HG03159 (cell line): ENCODE measurements around the gene RNF217.
"Not testable (repeated sequence)": the region's sequence is repeated elsewhere in the genome, so short reads cannot be mapped to it uniquely, and the experiment has no call there.

ENCODE experiments used
- ATAC-seq: cut with Tn5 transposase; IDR thresholded peaks from one replicate; pipeline ENCODE4 v1.9.1; 2021; ENCODE audit warnings: mild to moderate bottlenecking, moderate library complexity; ENCODE audit not compliant: unreplicated experiment

RNF217 gene

DNA sequence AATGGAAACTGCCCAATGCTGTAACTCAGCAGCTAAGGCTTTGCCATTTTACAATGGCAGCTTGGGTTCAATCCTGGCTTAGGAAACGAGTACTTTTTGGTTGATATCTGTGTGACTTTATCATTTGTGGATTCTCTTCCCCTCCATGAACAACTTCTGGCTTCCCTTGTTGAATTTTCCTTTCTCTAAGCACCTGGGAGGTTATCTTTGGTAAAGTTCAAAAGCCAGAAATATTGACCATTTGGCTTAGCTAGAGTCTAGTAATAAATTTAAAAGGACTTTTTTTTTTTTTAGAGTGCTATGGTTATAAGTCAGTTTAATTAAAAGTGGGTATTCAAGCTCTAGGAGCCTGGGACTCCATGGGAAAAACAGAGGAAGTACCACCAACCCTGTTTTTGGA, 159.7 kb downstream of the RNF217 start:
- no peak for ATAC-seq

GRCh38 chr6:125123051-125123450, 160.8 kb downstream of the RNF217 start:
- no peak for ATAC-seq

DNA sequence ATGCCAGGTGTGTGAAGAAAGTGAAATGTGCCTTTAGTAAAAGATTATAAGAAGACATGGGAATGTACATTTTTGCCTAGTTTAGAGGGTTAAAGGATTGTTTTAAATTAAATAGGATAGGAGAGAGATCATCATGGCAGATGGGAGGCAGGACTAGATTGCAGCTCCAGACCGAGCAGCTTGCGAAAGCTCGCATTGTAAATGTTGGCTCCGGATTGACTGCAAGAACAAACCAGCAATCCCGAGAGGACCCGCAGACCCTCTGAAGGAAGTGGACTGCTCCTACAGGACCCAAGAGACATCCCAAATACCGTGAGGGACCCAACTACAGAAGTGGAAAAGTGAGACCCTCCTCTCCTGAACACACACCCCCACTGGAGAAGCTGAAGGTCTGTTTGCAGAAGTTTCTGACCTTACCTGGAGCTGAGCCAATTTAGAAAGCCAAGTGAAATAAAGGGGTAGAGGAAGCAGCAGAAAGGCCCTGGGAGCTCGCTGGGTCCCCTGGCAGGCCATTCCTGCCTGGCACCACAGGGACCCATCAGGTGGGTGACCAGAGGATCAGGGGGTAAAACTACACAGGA, 161.3 kb downstream of the RNF217 start:
- ATAC-seq = no peak

DNA sequence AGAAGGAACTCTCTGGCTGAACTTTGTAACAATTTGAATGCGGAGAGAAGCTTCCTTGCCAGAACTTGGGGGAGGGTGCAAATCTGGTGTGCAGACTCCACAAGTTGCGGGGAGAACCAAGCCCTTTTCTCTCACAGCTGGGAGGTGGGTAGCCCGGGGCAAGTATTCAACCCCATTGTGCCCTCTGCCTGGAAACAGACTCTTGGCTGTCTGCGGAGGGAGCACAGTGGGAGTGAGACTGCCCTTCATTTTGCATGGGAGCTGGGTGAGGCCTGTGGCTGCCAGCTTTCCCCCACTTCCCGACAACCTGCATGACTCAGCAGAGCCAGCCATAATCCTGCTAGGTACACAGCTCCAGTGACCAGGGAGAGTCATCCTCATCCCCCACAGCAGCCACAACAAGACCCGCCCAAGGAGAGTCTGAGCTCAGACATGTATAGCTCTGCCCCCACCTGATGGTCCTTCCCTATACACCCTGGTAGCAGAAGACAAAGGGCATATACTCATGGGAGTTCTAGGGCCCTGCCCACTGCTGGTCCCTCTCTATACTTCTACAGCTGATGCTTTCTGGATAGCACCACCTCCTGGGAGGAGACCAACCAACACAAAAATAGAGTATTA, 161.9 kb downstream of the RNF217 start:
- no peak for ATAC-seq

- ATAC-seq = not testable (repeated sequence)
Measured at GRCh38 chr6:125125856-125126255, 163.6 kb downstream of the RNF217 start.

DNA sequence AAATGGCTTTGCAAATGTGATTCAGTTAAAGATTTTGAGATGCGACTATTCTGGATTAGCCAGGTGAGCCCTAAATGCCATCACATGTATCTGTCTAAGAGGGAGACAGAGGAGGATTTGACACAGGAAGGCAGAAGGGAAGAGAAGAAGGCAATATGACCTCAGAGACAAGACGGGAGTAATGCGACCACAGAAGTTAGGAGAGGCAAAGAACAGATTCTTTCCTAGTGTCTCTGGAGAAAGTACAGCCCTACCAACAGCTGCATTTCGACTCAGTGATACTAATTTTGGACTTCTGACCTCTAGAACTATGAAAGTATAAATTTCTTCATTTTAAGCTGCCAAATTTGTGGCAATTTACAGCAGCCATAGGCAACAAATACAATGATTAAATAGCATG, 167.1 kb downstream of the RNF217 start:
- ATAC-seq = no peak

DNA sequence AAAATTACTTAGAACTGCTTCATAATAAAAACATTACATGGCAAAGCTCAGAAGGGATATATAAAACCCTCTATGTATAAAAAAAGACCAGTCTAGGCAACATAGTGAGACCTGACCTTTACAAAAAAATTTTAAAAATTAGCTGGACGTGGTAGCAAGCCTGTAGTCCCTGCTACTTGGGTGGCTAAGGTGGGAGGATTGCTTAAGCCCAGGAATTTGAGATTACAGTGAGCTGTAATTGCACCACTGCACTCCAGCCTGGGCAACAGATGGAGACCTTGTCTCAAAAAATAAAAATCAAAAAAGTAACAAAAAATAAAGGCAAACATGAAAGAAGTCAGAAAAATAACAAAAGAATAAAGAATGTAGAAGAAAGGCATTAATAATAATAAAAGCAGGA, 169.8 kb downstream of the RNF217 start:
- ATAC-seq = no peak

DNA sequence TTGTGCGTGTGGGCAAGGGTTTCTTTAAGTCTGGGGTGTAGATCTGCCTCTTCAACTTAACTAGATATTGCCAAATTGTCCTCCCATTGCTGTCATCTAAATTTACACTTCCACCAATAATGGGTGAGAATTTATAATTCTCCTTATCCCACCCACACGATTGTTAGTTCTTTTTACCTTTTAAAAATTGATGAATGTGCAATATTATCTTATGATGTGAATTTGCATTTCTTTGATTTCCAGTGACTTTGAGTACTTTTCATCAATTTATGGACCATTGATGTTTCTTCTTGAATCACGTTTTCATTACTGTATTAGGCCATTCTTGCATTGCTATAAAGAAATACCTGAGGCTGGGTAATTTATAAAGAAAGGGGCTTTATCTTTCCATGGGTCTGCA, 174.1 kb downstream of the RNF217 start:
- no peak for ATAC-seq

GRCh38 chr6:125138083-125138482, 175.8 kb downstream of the RNF217 start:
- ATAC-seq = no peak

DNA sequence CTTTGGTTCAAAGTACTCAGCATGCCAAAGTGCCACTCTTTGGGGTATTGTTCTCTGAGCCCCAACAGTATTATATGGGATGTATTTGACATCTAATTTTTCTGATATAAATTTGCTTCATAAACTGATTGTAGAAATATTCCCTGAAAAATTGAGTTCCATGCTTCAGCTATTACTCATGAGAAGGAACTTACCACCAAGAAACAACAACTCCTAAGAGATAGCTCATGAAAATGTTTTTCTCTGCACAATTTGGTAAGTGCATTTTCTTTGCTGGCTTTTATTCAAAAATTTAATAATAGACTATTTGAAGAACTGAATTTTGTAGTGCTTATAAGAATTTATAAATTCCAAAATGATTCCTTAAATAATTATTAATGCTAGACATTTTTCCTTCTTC, 178.6 kb downstream of the RNF217 start:
- no peak for ATAC-seq
